MCF 10A (cell line): ENCODE results near the gene SH3BP2. TPM values are rescaled to one million over a fixed set of nuclear protein-coding genes. Genes with fewer than 3 reads are reported as not detected.

Source experiments
- BruUV-seq: library from RNA; stranded (reverse); fragments of 400-500 nt; replicated peaks from 2 replicates; lab custom pipeline; 2021; lab: Mats Ljungman, UMichigan
- CTCF ChIA-PET: fragments of 300-600 bp; sonication (Branson Sonifier 250); formaldehyde crosslinking; extraction: SDS; loops from one replicate; lab custom pipeline; 2021; ENCODE audit warnings: antibody characterized with exemption, inconsistent platforms; lab: Yijun Ruan, JAX
- POLR2A ChIA-PET: fragments of 300-600, 350-650 bp; sonication (Branson Sonifier 250); formaldehyde crosslinking; extraction: SDS; loops from one replicate; lab custom pipeline; 2020; ENCODE audit warnings: antibody characterized with exemption, inconsistent platforms; lab: Yijun Ruan, JAX
- DNase-seq: peaks from one replicate; pipeline ENCODE4 v3.0.0-alpha.2; 2018; ENCODE audit not compliant: unreplicated experiment
- H3K27ac Mint-ChIP-seq: one replicate; pipeline ENCODE4 v1.8.0; 2022; ENCODE audit warnings: mild to moderate bottlenecking, low read depth, mixed read lengths; ENCODE audit not compliant: unreplicated experiment
- H3K27me3 Mint-ChIP-seq: one replicate; pipeline ENCODE4 v1.8.0; 2022; ENCODE audit warnings: mixed read lengths; ENCODE audit not compliant: insufficient read depth, unreplicated experiment
- H3K36me3 Mint-ChIP-seq: one replicate; pipeline ENCODE4 v1.8.0; 2022; ENCODE audit warnings: mild to moderate bottlenecking, moderate library complexity, mixed read lengths; ENCODE audit not compliant: insufficient read depth, unreplicated experiment
- H3K4me1 Mint-ChIP-seq: one replicate; pipeline ENCODE4 v1.8.0; 2022; ENCODE audit warnings: mixed read lengths; ENCODE audit not compliant: insufficient read depth, unreplicated experiment
- H3K4me3 Mint-ChIP-seq: one replicate; pipeline ENCODE4 v1.8.0; 2022; ENCODE audit warnings: mild to moderate bottlenecking, moderate library complexity, mixed read lengths; ENCODE audit not compliant: unreplicated experiment
- H3K9me3 Mint-ChIP-seq: one replicate; pipeline ENCODE4 v1.8.0; 2022; ENCODE audit warnings: mixed read lengths; ENCODE audit not compliant: unreplicated experiment
- intact Hi-C: fragments of 100-400 bp; cut with micrococcal nuclease; formaldehyde crosslinking; loops from 2 replicates; pipeline ENCODE4 v1.14.1; 2022
- total RNA-seq: library from RNA; stranded (reverse); gene quantifications from 2 replicates; pipeline ENCODE4 v1.2.3, GENCODE V29; 2022
- TF ChIP-seq, protein P1 (sequence below): fragments of 200-600 bp; IDR thresholded peaks from one replicate; pipeline ENCODE4 v1.8.0; 2022; ENCODE audit warnings: antibody characterized with exemption, mild to moderate bottlenecking; ENCODE audit not compliant: unreplicated experiment

The SH3BP2 gene
- total RNA-seq, 1 experiment from 2014 or later: 57.9 TPM

DNA sequence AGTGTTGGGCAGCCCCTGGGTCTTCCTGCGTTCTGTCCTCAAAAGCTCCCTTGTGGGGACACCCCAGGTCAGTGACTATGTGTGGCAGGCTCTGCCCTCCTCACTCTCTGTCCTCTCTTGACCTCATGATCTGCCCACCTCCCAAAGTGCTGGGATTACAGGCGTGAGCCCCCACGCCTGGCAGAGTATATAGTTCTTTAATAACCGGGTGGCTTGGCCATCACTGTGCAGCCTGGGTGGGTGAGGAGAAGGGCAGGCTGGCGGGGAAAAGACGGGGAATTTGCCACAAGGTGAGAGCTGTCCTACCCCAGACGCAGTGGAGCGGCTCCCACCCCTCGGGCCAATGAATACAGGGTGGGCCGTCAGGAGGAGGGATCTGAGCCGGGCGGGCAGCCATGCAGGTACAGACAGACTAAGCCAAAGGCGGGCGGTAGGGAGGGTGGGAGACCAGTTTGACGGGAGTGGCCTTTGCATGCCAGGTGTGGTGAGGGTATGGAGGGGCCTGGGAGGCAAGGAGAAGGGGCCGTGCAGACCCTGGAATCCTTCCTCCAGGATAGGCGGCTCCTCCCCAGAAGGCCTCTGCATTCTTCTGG is 2.5 kb downstream of the SH3BP2 start:
- no peaks in the 10 kb centered on the region for H3K36me3 Mint-ChIP-seq
- POLR2A ChIA-PET: interaction anchor here (0.8 to 2.0 kb wide), 6 partner anchors 8 to 49 kb away, joined by 3 to 7 read pairs (median 4); no protein-coding TSS in a partner anchor
- peak overlapping the region; percentile 79 for H3K4me3 Mint-ChIP-seq
- H3K9me3 Mint-ChIP-seq: no peaks in the 10 kb centered on the region
- TF ChIP-seq, protein P1, sequence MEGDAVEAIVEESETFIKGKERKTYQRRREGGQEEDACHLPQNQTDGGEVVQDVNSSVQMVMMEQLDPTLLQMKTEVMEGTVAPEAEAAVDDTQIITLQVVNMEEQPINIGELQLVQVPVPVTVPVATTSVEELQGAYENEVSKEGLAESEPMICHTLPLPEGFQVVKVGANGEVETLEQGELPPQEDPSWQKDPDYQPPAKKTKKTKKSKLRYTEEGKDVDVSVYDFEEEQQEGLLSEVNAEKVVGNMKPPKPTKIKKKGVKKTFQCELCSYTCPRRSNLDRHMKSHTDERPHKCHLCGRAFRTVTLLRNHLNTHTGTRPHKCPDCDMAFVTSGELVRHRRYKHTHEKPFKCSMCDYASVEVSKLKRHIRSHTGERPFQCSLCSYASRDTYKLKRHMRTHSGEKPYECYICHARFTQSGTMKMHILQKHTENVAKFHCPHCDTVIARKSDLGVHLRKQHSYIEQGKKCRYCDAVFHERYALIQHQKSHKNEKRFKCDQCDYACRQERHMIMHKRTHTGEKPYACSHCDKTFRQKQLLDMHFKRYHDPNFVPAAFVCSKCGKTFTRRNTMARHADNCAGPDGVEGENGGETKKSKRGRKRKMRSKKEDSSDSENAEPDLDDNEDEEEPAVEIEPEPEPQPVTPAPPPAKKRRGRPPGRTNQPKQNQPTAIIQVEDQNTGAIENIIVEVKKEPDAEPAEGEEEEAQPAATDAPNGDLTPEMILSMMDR: no peak
- H3K27me3 Mint-ChIP-seq: no peaks in the 10 kb centered on the region
- DNase-seq: no peak
- H3K27ac Mint-ChIP-seq: peak overlapping the region; percentile 89
- no TSS peak for BruUV-seq
- CTCF ChIA-PET: no interaction called here
- H3K4me1 Mint-ChIP-seq: peaks cover 53% of the 10 kb centered on the region
- intact Hi-C loops: no loop called here

DNA sequence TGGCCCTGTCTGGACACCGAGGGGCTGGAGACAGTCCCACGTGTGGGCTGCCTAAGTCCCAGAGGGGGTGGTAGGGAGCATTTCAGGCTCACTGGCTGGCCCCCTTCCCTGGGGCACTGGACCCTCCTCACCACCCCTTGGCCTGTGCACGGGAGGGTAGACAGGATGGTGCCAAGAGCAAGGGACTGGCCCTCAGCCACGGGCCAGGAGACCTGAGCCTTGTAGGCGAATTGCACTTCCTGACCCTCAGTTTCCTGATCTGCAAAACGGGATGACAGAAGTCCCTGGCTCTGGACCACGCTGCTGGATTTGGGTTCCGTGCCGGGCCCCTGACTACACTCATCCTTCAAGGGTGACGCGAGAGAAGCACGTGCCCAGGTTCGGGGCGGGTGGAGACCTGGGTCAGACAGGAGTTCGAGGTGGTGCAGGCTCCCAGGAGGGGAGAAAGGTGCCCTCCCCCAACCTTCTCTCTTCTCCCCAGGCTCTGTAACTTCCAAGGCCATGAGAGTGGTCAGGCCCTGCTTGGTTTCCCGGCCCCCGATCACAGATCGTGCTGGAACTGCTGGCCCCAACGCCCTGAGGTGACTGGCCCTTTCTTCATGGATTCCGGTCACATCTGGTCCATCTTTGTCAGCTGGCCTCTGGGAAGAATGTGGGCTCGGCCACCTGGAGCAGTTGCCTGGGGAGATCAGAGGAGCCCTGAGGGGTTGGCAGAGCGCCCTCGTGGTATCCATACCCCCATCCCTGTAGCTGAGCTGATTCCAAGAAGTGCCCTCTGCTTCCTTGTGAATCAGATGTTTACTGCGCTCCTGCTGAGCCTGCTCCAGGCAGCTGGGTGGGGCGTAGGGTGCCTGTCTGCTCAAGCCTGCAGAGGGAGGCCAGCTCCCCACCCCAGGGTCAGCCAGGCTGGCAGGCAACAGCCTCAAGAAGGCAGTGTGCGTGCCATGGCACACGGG is 3.3 kb downstream of the SH3BP2 start:
- no peaks in the 10 kb centered on the region for H3K36me3 Mint-ChIP-seq
- peaks cover 58% of the 10 kb centered on the region for H3K4me1 Mint-ChIP-seq
- peak; percentile 93 for DNase-seq
- H3K27me3 Mint-ChIP-seq: no peaks in the 10 kb centered on the region
- POLR2A ChIA-PET: interaction anchor here (0.6 to 3.7 kb wide), 10 partner anchors 10 to 142 kb away, joined by 3 to 19 read pairs (median 5); partner anchors contain the start of genes ADD1 and TNIP2
- no peaks in the 10 kb centered on the region for H3K9me3 Mint-ChIP-seq
- TF ChIP-seq, protein P1: no peak
- CTCF ChIA-PET: interaction anchor here (0.6 to 1.7 kb wide), 5 partner anchors 13 to 83 kb away, joined by 3 to 4 read pairs (median 3); no protein-coding TSS in a partner anchor
- H3K4me3 Mint-ChIP-seq: peak overlapping the region; percentile 44
- intact Hi-C loops: no loop called here
- no TSS peak for BruUV-seq
- peak overlapping the region; percentile 89 for H3K27ac Mint-ChIP-seq

- Mint-ChIP-seq H3K36me3 (no peaks in the 10 kb centered on the region), H3K4me1 (peaks cover 65% of the 10 kb centered on the region), H3K4me3 (peak overlapping the region; percentile 44), H3K9me3 (no peaks in the 10 kb centered on the region), H3K27me3 (no peaks in the 10 kb centered on the region), H3K27ac (peak overlapping the region; percentile 89)
- POLR2A ChIA-PET: interaction anchor here (0.6 to 3.7 kb wide), 10 partner anchors 9 to 204 kb away, joined by 3 to 19 read pairs (median 5); partner anchors contain the start of genes ADD1 and TNIP2
- TF ChIP-seq, protein P1: no peak
- CTCF ChIA-PET: interaction anchor here (0.6 to 1.7 kb wide), 5 partner anchors 14 to 82 kb away, joined by 3 to 4 read pairs (median 3); no protein-coding TSS in a partner anchor
- DNase-seq: no peak
- BruUV-seq: no TSS peak
- intact Hi-C loops: no loop called here
Observed at GRCh38 chr4:2796849-2797544, 4.1 kb downstream of the SH3BP2 start.
